ENCODE results near the gene SLC16A2.
"Not testable (repeated sequence)": the region's sequence is repeated elsewhere in the genome, so short reads cannot be mapped to it uniquely, and the experiment has no call there.

The SLC16A2 gene

GRCh38 chrX:74507191-74507590, 85.9 kb downstream of the SLC16A2 start:
- no peak for DNase-seq

GRCh38 chrX:74509989-74510388, 88.7 kb downstream of the SLC16A2 start:
- no peak for DNase-seq

- DNase-seq: no peak
These were observed 89.1 kb downstream of the SLC16A2 start for GRCh38 chrX:74510401-74510800.

DNA sequence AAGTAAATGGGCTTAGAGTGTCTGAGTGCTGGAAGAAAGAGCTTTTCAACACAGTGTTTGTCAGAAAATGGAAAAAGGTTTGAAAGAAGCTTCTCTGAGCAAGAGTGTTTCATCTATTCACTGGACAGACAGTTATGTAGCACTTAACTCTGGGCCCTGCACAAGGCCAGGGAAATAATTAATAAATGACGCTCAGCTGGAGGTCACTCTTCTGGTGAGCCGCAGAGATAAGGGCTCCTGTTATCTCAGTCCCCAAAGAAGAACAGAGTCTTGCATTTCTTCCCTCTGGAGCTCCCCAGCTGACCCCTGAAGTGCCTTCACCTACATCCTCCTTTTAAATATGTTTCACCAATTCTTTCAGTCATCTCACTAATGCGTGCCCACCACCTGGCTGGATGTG, 90.4 kb downstream of the SLC16A2 start:
- DNase-seq: no peak

DNA sequence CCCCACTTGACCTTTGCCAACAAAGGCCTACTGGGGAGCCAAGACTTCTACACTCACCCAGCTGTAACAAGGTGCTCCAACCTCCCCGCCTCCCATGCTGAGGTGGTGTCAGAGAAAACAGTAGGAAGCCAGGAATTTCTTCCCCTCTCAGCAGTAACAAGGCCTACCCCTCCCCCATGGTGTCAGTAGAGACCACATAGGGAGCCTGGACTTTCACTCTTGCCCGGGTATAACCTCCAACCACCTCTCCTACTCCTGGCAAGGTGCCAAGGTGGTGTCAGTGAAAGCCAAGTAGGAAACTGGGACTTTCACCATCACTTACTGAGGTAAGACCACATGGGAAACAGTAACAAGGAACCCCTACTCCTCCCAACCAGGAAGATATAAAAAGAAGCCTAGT, 93.1 kb downstream of the SLC16A2 start:
- DNase-seq: no peak

GRCh38 chrX:74515356-74515755, 94.1 kb downstream of the SLC16A2 start:
- DNase-seq: no peak

GRCh38 chrX:74516013-74516412, 94.7 kb downstream of the SLC16A2 start:
- DNase-seq: not testable (repeated sequence)

- DNase-seq: no peak
These were observed 98.6 kb downstream of the SLC16A2 start for GRCh38 chrX:74519870-74520269.

- DNase-seq: no peak
These were observed 99.0 kb downstream of the SLC16A2 start for GRCh38 chrX:74520291-74520690.

GRCh38 chrX:74520896-74521295, 99.6 kb downstream of the SLC16A2 start:
- DNase-seq: no peak

GRCh38 chrX:74521961-74522751, 100.9 kb downstream of the SLC16A2 start:
- no peak for DNase-seq

- no peak for DNase-seq
These were observed 101.9 kb downstream of the SLC16A2 start for GRCh38 chrX:74523224-74523623.

DNA sequence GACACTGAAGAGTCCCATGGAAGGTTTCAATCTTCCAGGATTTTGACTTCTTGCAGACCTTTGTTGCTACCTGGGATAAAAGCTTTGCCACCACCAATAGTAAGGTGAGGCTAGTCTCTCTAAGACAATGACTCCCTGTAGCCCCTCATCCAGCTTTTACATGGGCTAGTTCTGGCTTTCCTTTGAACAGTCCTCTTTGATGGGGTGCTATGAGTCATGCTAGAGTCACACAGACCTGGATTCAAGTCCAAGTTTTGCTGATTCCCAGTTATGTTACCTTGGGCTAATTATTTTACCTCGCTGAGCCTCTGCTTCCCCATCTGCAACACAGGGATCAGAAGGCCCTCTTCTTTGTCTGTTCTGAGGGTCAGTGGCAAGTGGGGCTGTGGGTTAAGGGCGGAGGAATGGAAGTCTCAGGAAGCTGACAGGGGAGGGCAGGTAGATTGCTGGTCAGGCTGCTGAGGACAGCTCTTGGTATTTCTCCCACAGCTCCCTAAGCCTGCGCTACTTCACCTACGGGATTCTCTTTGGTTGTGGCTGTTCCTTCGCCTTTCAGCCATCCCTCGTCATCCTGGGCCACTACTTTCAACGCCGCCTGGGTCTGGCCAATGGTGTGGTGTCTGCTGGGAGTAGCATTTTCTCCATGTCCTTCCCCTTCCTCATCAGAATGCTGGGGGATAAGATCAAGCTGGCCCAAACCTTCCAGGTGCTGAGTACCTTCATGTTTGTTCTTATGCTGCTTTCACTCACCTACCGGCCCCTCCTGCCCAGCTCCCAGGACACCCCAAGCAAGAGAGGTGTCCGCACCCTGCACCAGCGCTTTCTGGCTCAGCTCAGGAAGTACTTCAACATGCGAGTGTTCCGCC, 102.8 kb downstream of the SLC16A2 start:
- DNase-seq: no peak

DNA sequence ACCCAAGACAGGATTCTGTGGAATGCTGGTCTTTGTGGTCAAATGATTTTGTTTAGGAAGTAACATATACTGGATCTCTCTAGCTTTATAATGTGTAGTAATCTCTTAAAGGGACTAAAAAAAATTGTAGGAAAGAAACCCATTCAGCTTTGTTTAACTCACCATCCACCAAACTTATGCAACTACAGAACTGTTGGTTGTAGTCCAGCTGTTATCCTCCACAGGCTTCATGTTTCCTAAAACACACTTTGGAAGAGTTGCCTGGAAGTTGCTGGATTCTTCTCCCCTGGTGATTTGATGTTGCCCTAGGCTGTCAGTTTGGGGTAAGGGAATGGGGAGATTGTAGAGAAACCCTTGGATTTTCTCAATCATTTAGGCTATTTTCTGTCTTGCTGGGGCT, 103.8 kb downstream of the SLC16A2 start:
- no peak for DNase-seq

DNA sequence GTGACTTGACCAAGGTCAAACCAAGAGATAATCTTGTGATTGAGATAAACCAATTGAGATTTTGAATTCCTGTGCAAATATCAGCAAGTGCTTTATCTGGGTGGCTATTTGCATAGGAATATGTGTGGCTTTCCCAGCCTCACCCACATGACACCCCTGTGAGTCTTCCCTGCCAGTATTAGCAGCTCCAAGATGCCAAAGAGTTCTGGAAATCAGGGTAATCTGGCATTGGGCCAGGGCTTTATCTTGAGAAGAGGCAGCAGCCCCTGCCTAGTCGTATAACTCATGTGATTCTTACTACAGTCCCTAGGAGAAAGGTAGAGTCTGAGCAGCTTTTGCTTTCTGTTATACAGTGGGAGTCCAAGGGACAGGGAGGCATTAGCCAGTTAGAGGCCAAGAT, 105.5 kb downstream of the SLC16A2 start:
- no peak for DNase-seq

GRCh38 chrX:74527350-74527749, 106.1 kb downstream of the SLC16A2 start:
- no peak for DNase-seq

GRCh38 chrX:74529311-74529710, 108.0 kb downstream of the SLC16A2 start:
- no peak for DNase-seq

- no peak for DNase-seq
These were observed 109.8 kb downstream of the SLC16A2 start for GRCh38 chrX:74531081-74531480.

- DNase-seq: no peak
These were observed 113.3 kb downstream of the SLC16A2 start for GRCh38 chrX:74534569-74535038.

DNA sequence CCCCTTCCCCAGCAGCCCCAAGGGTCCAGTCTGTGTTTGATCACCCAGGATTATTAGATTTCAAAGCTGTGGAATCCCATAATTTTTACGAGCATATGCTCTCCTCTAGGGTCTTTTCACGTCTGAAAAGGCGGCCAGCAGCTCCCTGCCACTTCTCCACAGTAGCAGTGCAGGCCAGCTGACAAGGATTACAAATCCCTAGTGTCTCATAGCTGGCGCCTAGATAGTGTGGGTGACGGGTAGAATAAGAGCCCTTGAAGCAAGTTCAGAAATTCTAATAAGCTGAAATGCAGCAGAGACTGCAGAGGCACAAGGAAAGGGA, 113.8 kb downstream of the SLC16A2 start:
- no peak for DNase-seq

DNA sequence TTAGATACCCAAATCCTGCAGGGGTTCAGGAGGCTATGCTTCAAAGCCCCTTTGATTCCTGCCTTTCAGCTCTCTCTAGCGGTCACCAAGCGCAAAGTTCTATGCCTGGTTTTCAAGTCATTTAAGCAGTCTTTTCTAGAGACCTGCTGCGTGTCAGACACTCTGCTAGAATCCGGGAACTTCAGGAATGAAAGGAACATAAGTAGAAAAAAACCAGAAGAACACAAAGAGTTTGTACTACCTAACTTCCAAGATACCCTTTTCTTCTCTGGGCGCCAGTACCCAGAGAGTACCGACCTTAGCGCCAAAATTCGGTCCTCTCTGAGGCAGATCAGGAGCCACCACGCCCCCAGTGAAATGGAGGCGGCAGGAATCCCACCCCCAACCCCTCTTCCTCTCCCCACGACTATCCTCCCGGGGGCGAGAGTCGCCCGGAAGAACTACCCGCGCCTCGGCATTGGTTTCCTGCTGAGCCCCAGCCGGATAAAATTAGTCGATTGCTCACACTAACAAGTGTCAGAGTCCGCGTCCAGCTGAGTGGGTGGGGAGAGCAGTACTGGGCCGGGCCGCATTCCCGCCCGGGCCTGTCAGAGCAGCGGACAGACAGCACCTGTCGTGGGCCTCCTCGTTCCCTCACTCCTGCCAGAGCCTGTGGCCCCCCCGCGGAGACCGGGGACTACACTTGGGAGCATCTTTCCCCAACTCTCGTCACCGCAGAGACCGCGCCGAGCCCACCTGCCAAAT, 114.3 kb downstream of the SLC16A2 start:
- peak; percentile 3 for DNase-seq

DNA sequence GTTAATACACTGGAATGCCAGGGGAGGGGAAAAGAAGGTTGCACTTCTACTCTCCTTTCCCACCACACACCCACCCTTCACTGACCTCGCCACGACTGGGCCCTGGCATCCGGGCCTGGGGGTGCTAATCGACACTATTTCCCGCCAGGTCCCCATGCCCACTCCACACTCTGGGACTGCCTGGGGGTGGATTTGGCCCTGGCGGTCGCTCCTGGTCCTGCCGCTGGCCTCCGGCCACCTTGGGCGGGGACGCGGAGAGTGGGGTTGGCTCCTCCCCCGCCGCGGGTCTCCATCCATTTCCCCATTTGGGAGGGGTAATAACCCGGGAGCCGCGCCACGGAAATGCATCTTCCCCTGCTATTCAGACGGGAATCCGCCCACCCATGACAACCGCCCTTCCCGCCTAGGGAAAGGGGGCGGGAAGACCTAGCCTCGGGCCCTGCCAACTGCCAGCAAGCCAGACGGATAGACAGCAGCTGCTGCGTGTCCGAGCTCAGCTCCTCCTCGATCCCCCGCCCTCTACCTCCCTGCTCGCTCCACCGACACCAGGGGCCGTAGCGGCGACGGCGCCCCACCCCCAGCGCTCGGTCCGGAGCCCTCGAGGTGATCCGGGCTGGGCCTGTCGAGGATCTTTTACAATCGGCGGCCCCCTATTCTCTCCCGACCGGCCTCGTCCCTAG, 115.0 kb downstream of the SLC16A2 start:
- DNase-seq: peak; percentile 9

All from effector CD8-positive, alpha-beta T cell (primary cell).